K562 (cell line): ENCODE data around the gene SUPT3H. TPM values are rescaled to one million over a fixed set of nuclear protein-coding genes. Genes with fewer than 3 reads are reported as not detected.

ENCODE experiments used
- ATAC-seq: fragments of 200-7000 bp; cut with Tn5 transposase; 3 replicates; pipeline ENCODE4 v1.9.1; 2020; ENCODE audit warnings: moderate library complexity
- BruUV-seq: library from RNA; stranded (reverse); fragments of 400-500 nt; replicated peaks from 2 replicates; lab custom pipeline; 2021; lab: Mats Ljungman, UMichigan
- CTCF ChIA-PET: fragments of 300-600 bp; formaldehyde crosslinking; extraction: SDS; loops from one replicate; lab custom pipeline; 2021; ENCODE audit warnings: low intra/inter-chr PET ratio; lab: Yijun Ruan, JAX
- POLR2A ChIA-PET: fragments of 300-600, 350-650 bp; sonication (Branson Sonifier 250); formaldehyde crosslinking; extraction: SDS; loops from one replicate; lab custom pipeline; 2021; ENCODE audit warnings: antibody characterized with exemption, inconsistent platforms; lab: Yijun Ruan, JAX
- DNase-seq, 4 experiments: peaks; one replicate each; pipeline versions ENCODE4 v3.0.0 to v3.0.0-alpha.2; 2011 to 2018; ENCODE audit warnings: low spot score in 3 of 4, mixed read lengths in 3 of 4; ENCODE audit errors: extremely low read depth in 1 of 4
- FAIRE-seq: peaks from 2 replicates; lab custom pipeline; 2011; peaks lifted over from hg19 to GRCh38; lab: Jason Lieb, UNC
- H2AFZ ChIP-seq: 2 replicates; pipeline ENCODE4 v1.6.0; 2011; ENCODE audit warnings: low read depth, low read length, control low read depth, inconsistent platforms
- H3K27ac ChIP-seq: fragments of 200-600 bp; 3 replicates; pipeline ENCODE4 v1.8.0; 2011; ENCODE audit warnings: low read depth, mild to moderate bottlenecking, control low read depth, inconsistent platforms, low read length, moderate library complexity, mixed read lengths; ENCODE audit errors: extremely low read depth
- H3K27me3 ChIP-seq, 2 experiments: fragments of 300-600 bp in 1 of 2; 2 replicates in 1 of 2; 3 replicates in 1 of 2; pipeline versions ENCODE4 v1.6.0 to v1.8.0; 2011; ENCODE audit warnings: inconsistent platforms in 2 of 2, low read length in 2 of 2, mild to moderate bottlenecking in 1 of 2, mixed read lengths in 1 of 2, moderate library complexity in 1 of 2; ENCODE audit not compliant: control insufficient read depth in 2 of 2, insufficient read depth in 2 of 2
- H3K36me3 ChIP-seq: fragments of 300-600 bp; 3 replicates; pipeline ENCODE4 v1.8.0; 2011; ENCODE audit warnings: mild to moderate bottlenecking, low read length, inconsistent platforms; ENCODE audit not compliant: control insufficient read depth, insufficient read depth
- H3K4me1 ChIP-seq, 2 experiments: fragments of 200-600 bp in 1 of 2; replicated peaks in 1 of 2; 2 replicates in 1 of 2; 3 replicates in 1 of 2; pipeline versions ENCODE4 v1.5.1 to v1.8.0; 2011; ENCODE audit warnings: inconsistent platforms in 2 of 2, low read length in 2 of 2, mild to moderate bottlenecking in 1 of 2, mixed read lengths in 1 of 2, moderate library complexity in 1 of 2; ENCODE audit not compliant: control insufficient read depth in 2 of 2, insufficient read depth in 2 of 2
- H3K4me2 ChIP-seq: 2 replicates; pipeline ENCODE4 v1.6.1; 2011; ENCODE audit warnings: low read length, control low read depth, inconsistent platforms, mixed read lengths; ENCODE audit not compliant: insufficient read depth
- H3K4me3 ChIP-seq: fragments of 200-600 bp; sonication (generic), shearing (Covaris generic); 2 replicates; pipeline ENCODE4 v1.5.1; 2016; ENCODE audit warnings: control low read depth, inconsistent platforms
- H3K79me2 ChIP-seq: fragments of 200-600 bp; 3 replicates; pipeline ENCODE4 v1.8.0; 2011; ENCODE audit warnings: low read length, inconsistent platforms; ENCODE audit not compliant: control insufficient read depth, insufficient read depth
- H3K9ac ChIP-seq, 2 experiments: 2 replicates each; pipeline versions ENCODE4 v1.6.0 to v1.6.1; 2011; ENCODE audit warnings: low read depth in 2 of 2, low read length in 2 of 2, control low read depth in 1 of 2, inconsistent platforms in 1 of 2, mild to moderate bottlenecking in 1 of 2, mixed read lengths in 1 of 2; ENCODE audit not compliant: insufficient read depth in 1 of 2
- H3K9me1 ChIP-seq: one replicate; pipeline ENCODE4 v1.6.0; 2011; ENCODE audit warnings: inconsistent platforms, mild to moderate bottlenecking, low read length, moderate library complexity; ENCODE audit not compliant: control insufficient read depth, insufficient read depth
- H3K9me3 ChIP-seq: replicated peaks from 2 replicates; pipeline ENCODE4 v1.5.1; 2011; ENCODE audit warnings: low read depth, low read length, inconsistent platforms; ENCODE audit not compliant: control insufficient read depth, insufficient read depth
- H4K20me1 ChIP-seq: replicated peaks from 2 replicates; pipeline ENCODE4 v1.6.1; 2011; ENCODE audit warnings: low read length, inconsistent platforms, mixed read lengths; ENCODE audit not compliant: control insufficient read depth, insufficient read depth
- AFF4 ChIP-seq: sonication (generic); formaldehyde crosslinking; IDR thresholded peaks from 2 replicates; pipeline ENCODE4 v1.8.0; 2023; ENCODE audit warnings: mild to moderate bottlenecking, missing genetic modification reagents
- CREB3 ChIP-seq: fragments of 450-650 bp; conservative IDR thresholded peaks from 2 replicates; pipeline ENCODE4 v1.6.1; 2016; ENCODE audit warnings: missing genetic modification characterization, low read depth, mild to moderate bottlenecking, missing compliant biosample characterization, moderate library complexity
- U2AF1 ChIP-seq: fragments of 200-400 bp; formaldehyde crosslinking; optimal IDR thresholded peaks from 2 replicates; pipeline ENCODE3; 2017; ENCODE audit warnings: mild to moderate bottlenecking, low read depth, low read length, moderate library complexity
- WGBS: fragments of 100-300 bp; shearing (Covaris generic); methylation state at CpG from one replicate; pipeline ENCODE4 v1.1.6; 2016; ENCODE audit warnings: low coverage, mixed read lengths; ENCODE audit not compliant: insufficient coverage; ENCODE audit errors: missing lambda C conversion rate; 5-methylcytosine and 5-hydroxymethylcytosine counted together
- in situ Hi-C: fragments of 300-500 bp; cut with MboI; formaldehyde crosslinking; loops from 4 replicates; pipeline ENCODE4 v1.15.0; 2018; ENCODE audit warnings: inconsistent platforms, mixed read lengths
- intact Hi-C: fragments of 100-400 bp; cut with micrococcal nuclease; formaldehyde crosslinking; loops from 2 replicates; pipeline ENCODE4 v1.14.2; 2022
- polyA plus RNA-seq, 8 experiments: library from polyadenylated mRNA; depleted of rRNA in 4 of 8; stranded (reverse) in 5 of 8; unstranded in 3 of 8; fragments of >200 nt; fragmentation: Nextera tagmentation in 2 of 8; fragmentation: Illumina TruSeq in 1 of 8; extraction: Ambion mirVana in 2 of 8; extraction: Trizol in 1 of 8; gene quantifications; 2 replicates each; pipeline versions ENCODE4 v1.2.1 to v1.2.3, GENCODE V29; 2011 to 2014; ENCODE audit warnings: inconsistent platforms in 1 of 8, missing spikeins in 1 of 8
- total RNA-seq, 7 experiments: library from RNA; depleted of rRNA in 6 of 7; stranded (reverse); fragments of >200 nt in 6 of 7; fragmentation: Illumina TruSeq in 2 of 7; extraction: Trizol in 2 of 7; gene quantifications; 2 replicates each; pipeline versions ENCODE4 v1.2.1 to v1.2.3, GENCODE V29; 2011 to 2021; ENCODE audit warnings: low replicate concordance in 1 of 7
- TF ChIP-seq, protein P1 (sequence below): fragments of 200-600 bp; sonication (generic); IDR thresholded peaks from one replicate; pipeline ENCODE4 v1.6.1; 2012; ENCODE audit warnings: mild to moderate bottlenecking, low read depth, low read length, inconsistent platforms

The SUPT3H gene
- total and polyA plus RNA-seq, 9 of the 15 experiments (the other 6 are each of a cell fraction or from before 2014, with no cell fraction given), result 7.2 to 16.3 (median 11.9) TPM

GRCh38 chr6:44923444-44923843, 454.3 kb downstream of the SUPT3H start:
- Histone ChIP-seq H2AFZ (no peak overlapping the region), H3K9ac (no peak overlapping the region), H3K79me2 (no peaks in the 10 kb centered on the region), H3K4me2 (no peak overlapping the region), H3K9me3 (no peaks in the 10 kb centered on the region), H4K20me1 (no peaks in the 10 kb centered on the region), H3K27me3 (no peaks in the 10 kb centered on the region), H3K9me1 (no peaks in the 10 kb centered on the region), H3K36me3 (no peaks in the 10 kb centered on the region), H3K4me3 (no peak overlapping the region), H3K4me1 (peaks cover 0 to 17% of the 10 kb centered on the region in 2 experiments; a peak in 3 of 5 replicates), H3K27ac (no peak overlapping the region)
- ChIA-PET CTCF (no interaction called here), POLR2A (interaction anchor here (0.6 kb wide), 1 partner anchor 454 kb away, joined by 3 read pairs; the partner anchor contains the start of gene SUPT3H)
- ATAC-seq (no peak), DNase-seq (no peak), FAIRE-seq (no peak)
- WGBS, result 64% methylated on average over 1 of the region's 1 CpG
- no TSS peak for BruUV-seq
- in situ Hi-C loops (no loop called here), intact Hi-C loops (no loop called here)
- TF ChIP-seq CREB3 (tag) (no peak), U2AF1 (no peak), AFF4 (no peak)
- TF ChIP-seq, protein P1, sequence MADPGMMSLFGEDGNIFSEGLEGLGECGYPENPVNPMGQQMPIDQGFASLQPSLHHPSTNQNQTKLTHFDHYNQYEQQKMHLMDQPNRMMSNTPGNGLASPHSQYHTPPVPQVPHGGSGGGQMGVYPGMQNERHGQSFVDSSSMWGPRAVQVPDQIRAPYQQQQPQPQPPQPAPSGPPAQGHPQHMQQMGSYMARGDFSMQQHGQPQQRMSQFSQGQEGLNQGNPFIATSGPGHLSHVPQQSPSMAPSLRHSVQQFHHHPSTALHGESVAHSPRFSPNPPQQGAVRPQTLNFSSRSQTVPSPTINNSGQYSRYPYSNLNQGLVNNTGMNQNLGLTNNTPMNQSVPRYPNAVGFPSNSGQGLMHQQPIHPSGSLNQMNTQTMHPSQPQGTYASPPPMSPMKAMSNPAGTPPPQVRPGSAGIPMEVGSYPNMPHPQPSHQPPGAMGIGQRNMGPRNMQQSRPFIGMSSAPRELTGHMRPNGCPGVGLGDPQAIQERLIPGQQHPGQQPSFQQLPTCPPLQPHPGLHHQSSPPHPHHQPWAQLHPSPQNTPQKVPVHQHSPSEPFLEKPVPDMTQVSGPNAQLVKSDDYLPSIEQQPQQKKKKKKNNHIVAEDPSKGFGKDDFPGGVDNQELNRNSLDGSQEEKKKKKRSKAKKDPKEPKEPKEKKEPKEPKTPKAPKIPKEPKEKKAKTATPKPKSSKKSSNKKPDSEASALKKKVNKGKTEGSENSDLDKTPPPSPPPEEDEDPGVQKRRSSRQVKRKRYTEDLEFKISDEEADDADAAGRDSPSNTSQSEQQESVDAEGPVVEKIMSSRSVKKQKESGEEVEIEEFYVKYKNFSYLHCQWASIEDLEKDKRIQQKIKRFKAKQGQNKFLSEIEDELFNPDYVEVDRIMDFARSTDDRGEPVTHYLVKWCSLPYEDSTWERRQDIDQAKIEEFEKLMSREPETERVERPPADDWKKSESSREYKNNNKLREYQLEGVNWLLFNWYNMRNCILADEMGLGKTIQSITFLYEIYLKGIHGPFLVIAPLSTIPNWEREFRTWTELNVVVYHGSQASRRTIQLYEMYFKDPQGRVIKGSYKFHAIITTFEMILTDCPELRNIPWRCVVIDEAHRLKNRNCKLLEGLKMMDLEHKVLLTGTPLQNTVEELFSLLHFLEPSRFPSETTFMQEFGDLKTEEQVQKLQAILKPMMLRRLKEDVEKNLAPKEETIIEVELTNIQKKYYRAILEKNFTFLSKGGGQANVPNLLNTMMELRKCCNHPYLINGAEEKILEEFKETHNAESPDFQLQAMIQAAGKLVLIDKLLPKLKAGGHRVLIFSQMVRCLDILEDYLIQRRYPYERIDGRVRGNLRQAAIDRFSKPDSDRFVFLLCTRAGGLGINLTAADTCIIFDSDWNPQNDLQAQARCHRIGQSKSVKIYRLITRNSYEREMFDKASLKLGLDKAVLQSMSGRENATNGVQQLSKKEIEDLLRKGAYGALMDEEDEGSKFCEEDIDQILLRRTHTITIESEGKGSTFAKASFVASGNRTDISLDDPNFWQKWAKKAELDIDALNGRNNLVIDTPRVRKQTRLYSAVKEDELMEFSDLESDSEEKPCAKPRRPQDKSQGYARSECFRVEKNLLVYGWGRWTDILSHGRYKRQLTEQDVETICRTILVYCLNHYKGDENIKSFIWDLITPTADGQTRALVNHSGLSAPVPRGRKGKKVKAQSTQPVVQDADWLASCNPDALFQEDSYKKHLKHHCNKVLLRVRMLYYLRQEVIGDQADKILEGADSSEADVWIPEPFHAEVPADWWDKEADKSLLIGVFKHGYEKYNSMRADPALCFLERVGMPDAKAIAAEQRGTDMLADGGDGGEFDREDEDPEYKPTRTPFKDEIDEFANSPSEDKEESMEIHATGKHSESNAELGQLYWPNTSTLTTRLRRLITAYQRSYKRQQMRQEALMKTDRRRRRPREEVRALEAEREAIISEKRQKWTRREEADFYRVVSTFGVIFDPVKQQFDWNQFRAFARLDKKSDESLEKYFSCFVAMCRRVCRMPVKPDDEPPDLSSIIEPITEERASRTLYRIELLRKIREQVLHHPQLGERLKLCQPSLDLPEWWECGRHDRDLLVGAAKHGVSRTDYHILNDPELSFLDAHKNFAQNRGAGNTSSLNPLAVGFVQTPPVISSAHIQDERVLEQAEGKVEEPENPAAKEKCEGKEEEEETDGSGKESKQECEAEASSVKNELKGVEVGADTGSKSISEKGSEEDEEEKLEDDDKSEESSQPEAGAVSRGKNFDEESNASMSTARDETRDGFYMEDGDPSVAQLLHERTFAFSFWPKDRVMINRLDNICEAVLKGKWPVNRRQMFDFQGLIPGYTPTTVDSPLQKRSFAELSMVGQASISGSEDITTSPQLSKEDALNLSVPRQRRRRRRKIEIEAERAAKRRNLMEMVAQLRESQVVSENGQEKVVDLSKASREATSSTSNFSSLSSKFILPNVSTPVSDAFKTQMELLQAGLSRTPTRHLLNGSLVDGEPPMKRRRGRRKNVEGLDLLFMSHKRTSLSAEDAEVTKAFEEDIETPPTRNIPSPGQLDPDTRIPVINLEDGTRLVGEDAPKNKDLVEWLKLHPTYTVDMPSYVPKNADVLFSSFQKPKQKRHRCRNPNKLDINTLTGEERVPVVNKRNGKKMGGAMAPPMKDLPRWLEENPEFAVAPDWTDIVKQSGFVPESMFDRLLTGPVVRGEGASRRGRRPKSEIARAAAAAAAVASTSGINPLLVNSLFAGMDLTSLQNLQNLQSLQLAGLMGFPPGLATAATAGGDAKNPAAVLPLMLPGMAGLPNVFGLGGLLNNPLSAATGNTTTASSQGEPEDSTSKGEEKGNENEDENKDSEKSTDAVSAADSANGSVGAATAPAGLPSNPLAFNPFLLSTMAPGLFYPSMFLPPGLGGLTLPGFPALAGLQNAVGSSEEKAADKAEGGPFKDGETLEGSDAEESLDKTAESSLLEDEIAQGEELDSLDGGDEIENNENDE, result no peak
